PC-3 (cell line): ENCODE measurements around the gene FPR3. TPM values are rescaled to one million over a fixed set of nuclear protein-coding genes. Genes with fewer than 3 reads are reported as not detected.

Experiments
- ATAC-seq: fragments of 200-7000 bp; cut with Tn5 transposase; 2 replicates; pipeline ENCODE4 v1.9.1; 2020; ENCODE audit warnings: mild to moderate bottlenecking, moderate library complexity
- Bru-seq: library from RNA; stranded (reverse); fragments of 400-500 nt; gene quantifications from one replicate; lab custom pipeline; 2021; lab: Mats Ljungman, UMichigan
- BruChase-seq, 2 experiments: library from RNA; stranded (reverse); fragments of 400-500 nt; gene quantifications; one replicate each; lab custom pipeline; 2021; lab: Mats Ljungman, UMichigan
- BruUV-seq: library from RNA; stranded (reverse); fragments of 400-500 nt; replicated peaks from 2 replicates; lab custom pipeline; 2021; lab: Mats Ljungman, UMichigan
- CTCF ChIA-PET: fragments of 300-600 bp; sonication (Branson Sonifier 250); formaldehyde crosslinking; loops from one replicate; lab custom pipeline; 2022; ENCODE audit warnings: antibody characterized with exemption; lab: Charles Lee
- POLR2A ChIA-PET: fragments of 300-600 bp; sonication (Branson Sonifier 250); formaldehyde crosslinking; loops from one replicate; lab custom pipeline; 2022; ENCODE audit warnings: antibody characterized with exemption; ENCODE audit not compliant: unreplicated experiment; lab: Charles Lee
- DNase-seq: peaks from one replicate; pipeline ENCODE4 v3.0.0-alpha.2; 2015
- H2AFZ ChIP-seq: fragments of 300-600 bp; sonication (generic); 2 replicates; pipeline ENCODE4 v1.6.0; 2016; ENCODE audit warnings: antibody characterized with exemption, low read length
- H3F3A ChIP-seq: fragments of 300-600 bp; sonication (generic); one replicate; pipeline ENCODE4 v1.6.0; 2017; ENCODE audit warnings: antibody characterized with exemption, low read length, control low read depth, mild to moderate bottlenecking; ENCODE audit not compliant: unreplicated experiment
- H3K27ac ChIP-seq: fragments of 300-600 bp; sonication (generic); 2 replicates; pipeline ENCODE4 v1.5.1; 2016; ENCODE audit warnings: mild to moderate bottlenecking, low read length
- H3K27me3 ChIP-seq: fragments of 300-600 bp; sonication (generic); 2 replicates; pipeline ENCODE4 v1.6.1; 2016; ENCODE audit warnings: low read length, mixed read lengths
- H3K36me3 ChIP-seq: fragments of 300-600 bp; sonication (generic); 2 replicates; pipeline ENCODE4 v1.6.1; 2016; ENCODE audit warnings: low read depth, mixed run types, low read length, mixed read lengths
- H3K4me1 ChIP-seq: fragments of 300-600 bp; sonication (generic); 2 replicates; pipeline ENCODE4 v1.5.1; 2016; ENCODE audit warnings: low read length; ENCODE audit not compliant: insufficient read depth
- H3K4me2 ChIP-seq: fragments of 300-600 bp; sonication (generic); 2 replicates; pipeline ENCODE4 v1.6.0; 2016; ENCODE audit warnings: low read length
- H3K4me3 ChIP-seq: fragments of 300-600 bp; sonication (generic); 2 replicates; pipeline ENCODE4 v1.5.1; 2016; ENCODE audit warnings: mild to moderate bottlenecking, low read length, mixed read lengths
- H3K79me2 ChIP-seq: fragments of 300-600 bp; sonication (generic); 2 replicates; pipeline ENCODE4 v1.6.1; 2017; ENCODE audit warnings: low read length, mixed read lengths
- H3K9ac ChIP-seq: fragments of 300-600 bp; sonication (generic); 2 replicates; pipeline ENCODE4 v1.6.0; 2016; ENCODE audit warnings: mild to moderate bottlenecking, low read length
- H3K9me2 ChIP-seq: fragments of 300-600 bp; sonication (generic); replicated peaks from 2 replicates; pipeline ENCODE4 v1.6.1; 2016; ENCODE audit warnings: mixed run types, low read length, mixed read lengths
- H3K9me3 ChIP-seq: fragments of 300-600 bp; sonication (generic); 2 replicates; pipeline ENCODE4 v1.6.1; 2016; ENCODE audit warnings: low read length, mixed read lengths
- H4K20me1 ChIP-seq: fragments of 300-600 bp; sonication (generic); 2 replicates; pipeline ENCODE4 v1.6.1; 2016; ENCODE audit warnings: low read length, mixed read lengths
- EZH2 ChIP-seq: fragments of 300-600 bp; sonication (generic); IDR thresholded peaks from one replicate; pipeline ENCODE4 v1.6.1; 2017; ENCODE audit warnings: antibody characterized with exemption, mild to moderate bottlenecking, low read length; ENCODE audit not compliant: unreplicated experiment
- EZH2phosphoT487 ChIP-seq: fragments of 300-600 bp; sonication (generic); IDR thresholded peaks from 2 replicates; pipeline ENCODE4 v1.6.1; 2018; ENCODE audit warnings: mild to moderate bottlenecking, antibody characterized with exemption, low read length, borderline replicate concordance
- intact Hi-C: fragments of 100-400 bp; cut with micrococcal nuclease; formaldehyde crosslinking; loops from 2 replicates; pipeline ENCODE4 v1.9.0; 2023
- long read RNA-seq: library from polyadenylated mRNA; unstranded; transcript quantifications from one replicate; pipeline ENCODE4 v2.0.0, GENCODE V29; 2021; ENCODE audit not compliant: unreplicated experiment
- total RNA-seq: library from RNA; depleted of rRNA; stranded (reverse); fragments of >200 nt; gene quantifications from 2 replicates; pipeline ENCODE4 v1.2.3, GENCODE V29; 2014; rRNA removed
- TF ChIP-seq, protein P1 (sequence below): fragments of 300-600 bp; sonication (generic); conservative IDR thresholded peaks from 2 replicates; pipeline ENCODE4 v1.5.1; 2017; ENCODE audit warnings: antibody characterized with exemption, low read depth, mild to moderate bottlenecking, low read length

The FPR3 gene, protein sequence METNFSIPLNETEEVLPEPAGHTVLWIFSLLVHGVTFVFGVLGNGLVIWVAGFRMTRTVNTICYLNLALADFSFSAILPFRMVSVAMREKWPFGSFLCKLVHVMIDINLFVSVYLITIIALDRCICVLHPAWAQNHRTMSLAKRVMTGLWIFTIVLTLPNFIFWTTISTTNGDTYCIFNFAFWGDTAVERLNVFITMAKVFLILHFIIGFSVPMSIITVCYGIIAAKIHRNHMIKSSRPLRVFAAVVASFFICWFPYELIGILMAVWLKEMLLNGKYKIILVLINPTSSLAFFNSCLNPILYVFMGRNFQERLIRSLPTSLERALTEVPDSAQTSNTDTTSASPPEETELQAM
- total RNA-seq = 0.17 and 0.26 TPM in 2 replicates
- percentile 12 among the genes with signal in this experiment for Bru-seq, nascent RNA
- not detected for BruChase-seq, experiment 1, labeled RNA remaining after a 6-hour chase
- percentile 5 among the genes with signal in this experiment for BruChase-seq, experiment 2, labeled RNA remaining after a 2-hour chase
- long read RNA-seq = 0 reads

DNA sequence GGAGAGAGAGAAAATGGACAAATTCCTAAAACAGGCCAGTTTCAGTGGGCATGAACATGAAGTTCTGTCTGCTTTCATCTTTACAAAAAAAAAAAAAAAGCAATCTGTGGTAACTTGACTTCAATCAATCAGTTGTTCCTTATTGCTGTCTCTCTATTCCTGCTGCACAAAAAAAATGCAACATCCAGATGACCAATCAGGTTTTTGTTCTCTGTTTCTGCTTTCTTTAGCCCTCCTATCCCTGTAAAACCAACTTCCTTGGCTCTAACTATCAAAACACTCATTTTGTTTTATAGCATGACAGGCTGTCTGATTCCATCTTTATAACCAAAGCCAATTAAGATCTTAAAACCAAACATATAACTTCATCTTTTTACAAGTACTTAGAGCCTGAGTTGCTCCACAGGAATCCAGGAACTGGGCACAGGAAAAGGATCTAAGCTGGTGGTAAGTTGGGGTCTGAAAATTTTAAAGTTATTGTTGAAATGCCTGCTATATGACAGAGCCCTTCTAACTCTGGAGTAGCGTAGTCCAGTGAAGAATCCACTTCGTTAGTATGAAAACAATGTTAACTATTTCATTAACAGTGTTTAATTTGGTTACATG, at the start of gene FPR3:
Gene FPR3, plus strand, starts transcription at position 273 of the 606 bp plus-strand sequence. CDS start 28,592 bp downstream, outside the sequence.
- H3K36me3 ChIP-seq = no peaks in the 10 kb centered on the region
- ATAC-seq (no peak), DNase-seq (no peak)
- no peaks in the 10 kb centered on the region for H3K9me3 ChIP-seq
- H4K20me1 ChIP-seq = no peaks in the 10 kb centered on the region
- no peaks in the 10 kb centered on the region for H3K79me2 ChIP-seq
- H3K9ac ChIP-seq = no peak within 1 kb of the TSS
- H3K4me3 ChIP-seq = no peak within 1 kb of the TSS
- no peak within 1 kb of the TSS for H3K27ac ChIP-seq
- no peaks in the 10 kb centered on the region for H3F3A ChIP-seq
- H2AFZ ChIP-seq = no peak within 1 kb of the TSS
- TF ChIP-seq, protein P1, sequence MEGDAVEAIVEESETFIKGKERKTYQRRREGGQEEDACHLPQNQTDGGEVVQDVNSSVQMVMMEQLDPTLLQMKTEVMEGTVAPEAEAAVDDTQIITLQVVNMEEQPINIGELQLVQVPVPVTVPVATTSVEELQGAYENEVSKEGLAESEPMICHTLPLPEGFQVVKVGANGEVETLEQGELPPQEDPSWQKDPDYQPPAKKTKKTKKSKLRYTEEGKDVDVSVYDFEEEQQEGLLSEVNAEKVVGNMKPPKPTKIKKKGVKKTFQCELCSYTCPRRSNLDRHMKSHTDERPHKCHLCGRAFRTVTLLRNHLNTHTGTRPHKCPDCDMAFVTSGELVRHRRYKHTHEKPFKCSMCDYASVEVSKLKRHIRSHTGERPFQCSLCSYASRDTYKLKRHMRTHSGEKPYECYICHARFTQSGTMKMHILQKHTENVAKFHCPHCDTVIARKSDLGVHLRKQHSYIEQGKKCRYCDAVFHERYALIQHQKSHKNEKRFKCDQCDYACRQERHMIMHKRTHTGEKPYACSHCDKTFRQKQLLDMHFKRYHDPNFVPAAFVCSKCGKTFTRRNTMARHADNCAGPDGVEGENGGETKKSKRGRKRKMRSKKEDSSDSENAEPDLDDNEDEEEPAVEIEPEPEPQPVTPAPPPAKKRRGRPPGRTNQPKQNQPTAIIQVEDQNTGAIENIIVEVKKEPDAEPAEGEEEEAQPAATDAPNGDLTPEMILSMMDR = no peak
- no peak for TF ChIP-seq EZH2
- H3K4me2 ChIP-seq = no peak within 1 kb of the TSS
- intact Hi-C loops = no loop called here
- no peaks in the 10 kb centered on the region for H3K9me2 ChIP-seq
- CTCF ChIA-PET = interaction anchor here (0.6 kb wide), 1 partner anchor 12 kb away, joined by 3 read pairs; no protein-coding TSS in a partner anchor
- BruUV-seq = no TSS peak
- POLR2A ChIA-PET = no interaction called here
- H3K27me3 ChIP-seq = no peaks in the 10 kb centered on the region
- peaks cover 14% of the 10 kb centered on the region for H3K4me1 ChIP-seq

DNA sequence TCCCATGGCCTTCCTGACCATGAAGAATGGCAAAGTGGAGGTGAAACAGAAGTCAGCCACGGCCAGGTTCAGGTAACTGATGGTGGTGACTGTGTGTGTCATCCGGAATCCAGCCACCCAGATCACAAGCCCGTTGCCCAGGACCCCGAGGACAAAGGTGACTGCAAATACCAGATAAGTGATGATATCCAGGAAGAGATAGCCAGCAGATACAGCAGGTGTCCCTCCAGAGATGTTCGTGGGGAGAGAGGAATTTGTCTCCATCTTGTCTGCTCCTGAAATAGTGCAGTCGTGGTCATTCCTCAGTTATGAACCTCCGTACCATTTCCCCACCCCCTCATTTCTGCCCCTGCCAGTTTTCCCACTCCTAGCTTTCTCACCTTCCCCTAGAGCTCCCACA, 48.2 kb upstream of the FPR3 start:
- H3K4me3 ChIP-seq = no peak overlapping the region
- no peaks in the 10 kb centered on the region for H3K9me3 ChIP-seq
- H4K20me1 ChIP-seq = no peaks in the 10 kb centered on the region
- no peaks in the 10 kb centered on the region for H3F3A ChIP-seq
- intact Hi-C loops = no loop called here
- ATAC-seq = no peak
- no TSS peak for BruUV-seq
- POLR2A ChIA-PET = no interaction called here
- TF ChIP-seq EZH2phosphoT487 (no peak), EZH2 (no peak)
- TF ChIP-seq, protein P1 = no peak
- H3K4me2 ChIP-seq = no peak overlapping the region
- peaks cover 12% of the 10 kb centered on the region; the same call in 1 of the 2 replicates for H3K27me3 ChIP-seq
- H2AFZ ChIP-seq = no peak overlapping the region
- CTCF ChIA-PET = no interaction called here
- no peaks in the 10 kb centered on the region for H3K4me1 ChIP-seq
- H3K9me2 ChIP-seq = no peaks in the 10 kb centered on the region
- H3K9ac ChIP-seq = no peak overlapping the region
- DNase-seq = no peak
- no peaks in the 10 kb centered on the region for H3K79me2 ChIP-seq
- H3K36me3 ChIP-seq = no peaks in the 10 kb centered on the region
- no peak overlapping the region for H3K27ac ChIP-seq

DNA sequence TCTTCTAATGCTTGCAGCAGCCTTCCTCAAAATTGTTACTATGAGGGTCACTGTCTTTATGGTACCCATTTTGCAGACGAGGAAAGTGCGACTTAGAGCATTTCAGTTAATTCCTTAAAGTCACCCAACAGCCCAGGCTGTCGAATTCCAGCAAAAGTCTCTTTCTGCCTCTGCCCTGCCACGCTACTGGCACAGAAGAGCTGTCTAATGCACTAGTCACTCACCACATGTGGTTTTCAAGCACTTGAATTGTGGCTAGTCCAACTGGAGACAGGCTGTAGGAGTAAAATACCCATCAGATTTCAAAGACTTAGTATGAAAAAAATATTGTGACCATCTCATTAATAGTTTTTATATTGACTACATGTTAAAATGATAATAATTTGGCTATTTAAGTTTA, 45.0 kb upstream of the FPR3 start:
- ChIA-PET POLR2A (no interaction called here), CTCF (no interaction called here)
- no TSS peak for BruUV-seq
- Histone ChIP-seq H3F3A (no peaks in the 10 kb centered on the region), H3K27me3 (peaks cover 8% of the 10 kb centered on the region; the same call in 1 of the 2 replicates), H3K4me2 (no peak overlapping the region), H3K4me1 (no peaks in the 10 kb centered on the region), H3K9ac (no peak overlapping the region), H3K27ac (no peak overlapping the region), H4K20me1 (no peaks in the 10 kb centered on the region), H3K79me2 (no peaks in the 10 kb centered on the region), H3K36me3 (no peaks in the 10 kb centered on the region), H3K9me3 (no peaks in the 10 kb centered on the region), H2AFZ (no peak overlapping the region), H3K4me3 (no peak overlapping the region), H3K9me2 (no peaks in the 10 kb centered on the region)
- TF ChIP-seq EZH2phosphoT487 = no peak
- intact Hi-C loops = no loop called here
- DNase-seq = peak; percentile 52
- ATAC-seq = no peak
